ENCODE data around the gene OR10H1. TPM values are rescaled to one million over a fixed set of nuclear protein-coding genes. Genes with fewer than 3 reads are reported as not detected.

OR10H1 gene
- total RNA-seq, 1 experiment from 2014 or later, result 0.17 TPM

DNA sequence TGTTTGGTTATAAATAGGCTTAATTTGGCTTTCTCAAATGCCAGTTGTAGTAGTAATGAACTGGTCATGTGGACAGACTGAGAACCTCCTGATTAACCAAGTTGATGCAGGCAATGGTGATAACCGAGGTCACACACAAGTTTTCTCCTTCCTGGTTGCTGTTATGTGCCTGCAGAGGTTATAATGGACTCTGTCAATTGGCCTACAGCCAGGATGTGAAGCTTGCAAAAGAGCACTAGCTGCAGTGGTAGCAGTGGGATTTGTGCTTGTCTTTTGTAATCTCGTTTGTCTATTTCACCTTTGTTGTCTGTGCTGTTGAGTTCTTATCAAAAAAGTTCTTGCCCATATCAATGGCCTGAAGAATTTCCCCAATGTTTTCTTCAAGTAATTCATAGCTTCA lies 57.1 kb downstream of the OR10H1 start:
- H3K9ac ChIP-seq (ENCODE audit: low read length), result no peak overlapping the region
- no peak for TF ChIP-seq EZH2 (IDR thresholded peaks at IDR 0.05)
- no peak for TF ChIP-seq REST (IDR thresholded peaks at IDR 0.05; ENCODE audit: low read depth)
- TF ChIP-seq CEBPB (IDR thresholded peaks at IDR 0.05; ENCODE audit: low read depth), result no peak
- TF ChIP-seq EZH2phosphoT487 (IDR thresholded peaks at IDR 0.05; ENCODE audit: borderline replicate concordance), result no peak
- TF ChIP-seq FOSL1 (IDR thresholded peaks at IDR 0.05; ENCODE audit: low read depth), result no peak
- TF ChIP-seq SIN3A (IDR thresholded peaks at IDR 0.05; ENCODE audit: low read depth), result no peak
- no peak for TF ChIP-seq ZFX (IDR thresholded peaks at IDR 0.05)
- no peak for TF ChIP-seq EGR1 (IDR thresholded peaks at IDR 0.05; ENCODE audit: low read depth)
- TF ChIP-seq, protein P1, sequence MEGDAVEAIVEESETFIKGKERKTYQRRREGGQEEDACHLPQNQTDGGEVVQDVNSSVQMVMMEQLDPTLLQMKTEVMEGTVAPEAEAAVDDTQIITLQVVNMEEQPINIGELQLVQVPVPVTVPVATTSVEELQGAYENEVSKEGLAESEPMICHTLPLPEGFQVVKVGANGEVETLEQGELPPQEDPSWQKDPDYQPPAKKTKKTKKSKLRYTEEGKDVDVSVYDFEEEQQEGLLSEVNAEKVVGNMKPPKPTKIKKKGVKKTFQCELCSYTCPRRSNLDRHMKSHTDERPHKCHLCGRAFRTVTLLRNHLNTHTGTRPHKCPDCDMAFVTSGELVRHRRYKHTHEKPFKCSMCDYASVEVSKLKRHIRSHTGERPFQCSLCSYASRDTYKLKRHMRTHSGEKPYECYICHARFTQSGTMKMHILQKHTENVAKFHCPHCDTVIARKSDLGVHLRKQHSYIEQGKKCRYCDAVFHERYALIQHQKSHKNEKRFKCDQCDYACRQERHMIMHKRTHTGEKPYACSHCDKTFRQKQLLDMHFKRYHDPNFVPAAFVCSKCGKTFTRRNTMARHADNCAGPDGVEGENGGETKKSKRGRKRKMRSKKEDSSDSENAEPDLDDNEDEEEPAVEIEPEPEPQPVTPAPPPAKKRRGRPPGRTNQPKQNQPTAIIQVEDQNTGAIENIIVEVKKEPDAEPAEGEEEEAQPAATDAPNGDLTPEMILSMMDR (IDR thresholded peaks at IDR 0.05 in 2 of 3, conservative IDR thresholded peaks at IDR 0.05 in 1 of 3; ENCODE audit: borderline replicate concordance in 1 of 3, insufficient read depth in 1 of 3, low read depth in 2 of 3, low read length in 2 of 3), result no peak
- no peak for TF ChIP-seq ZNF274 (IDR thresholded peaks at IDR 0.05; ENCODE audit: low read depth, low read length)
- no peak for TF ChIP-seq MAX (IDR thresholded peaks at IDR 0.05)
- TF ChIP-seq POLR2A (IDR thresholded peaks at IDR 0.05; ENCODE audit: borderline replicate concordance, extremely low read depth, insufficient read depth, insufficient read length), result no peak
- TF ChIP-seq TCF7L2 (IDR thresholded peaks at IDR 0.05; ENCODE audit: borderline replicate concordance, extremely low read depth, insufficient read depth, insufficient read length), result no peak
- TF ChIP-seq ATF3 (IDR thresholded peaks at IDR 0.05), result no peak
- TF ChIP-seq YY1 (IDR thresholded peaks at IDR 0.05; ENCODE audit: extremely low read depth, insufficient replicate concordance, low read depth, low read length), result no peak
- H3K36me3 ChIP-seq (ENCODE audit: control insufficient read depth in 1 of 2, insufficient read depth in 2 of 2, low read length in 2 of 2), result no peaks in the 10 kb centered on the region
- H3K9me2 ChIP-seq (ENCODE audit: insufficient read depth), result no peaks in the 10 kb centered on the region
- no peaks in the 10 kb centered on the region for H3K4me1 ChIP-seq (ENCODE audit: control insufficient read depth in 1 of 2, insufficient read depth in 2 of 2, low read length in 2 of 2)
- intact Hi-C loops (cut with micrococcal nuclease), result no loop called here
- no peak overlapping the region for H3K4me3 ChIP-seq (replicated peaks in 1 of 2; ENCODE audit: low read depth in 1 of 2, low read length in 2 of 2)
- H4K20me1 ChIP-seq (ENCODE audit: insufficient read depth), result no peaks in the 10 kb centered on the region
- no peaks in the 10 kb centered on the region for H3K9me3 ChIP-seq (ENCODE audit: control insufficient read depth in 1 of 2, insufficient read depth in 1 of 2, low read depth in 1 of 2, low read length in 2 of 2)
- no peak overlapping the region for H3K4me2 ChIP-seq (ENCODE audit: low read length)
- ChIA-PET POLR2A (no interaction called here), RAD21 (ENCODE audit: low non-redundant PET in 1 of 2, low total read pairs in 2 of 2, uncharacterized antibody in 2 of 2, unreplicated experiment in 2 of 2) (no interaction called here), CTCF (no interaction called here)
- ATAC-seq (no peak), DNase-seq (ENCODE audit: low read depth, low spot score) (no peak)
- no peaks in the 10 kb centered on the region for H3K79me2 ChIP-seq (ENCODE audit: insufficient read depth, low read length)
- H2AFZ ChIP-seq (ENCODE audit: low read depth, low read length, poor library complexity, severe bottlenecking), result no peak overlapping the region
- BruUV-seq (replicated peaks), result no TSS peak
- H3K27ac ChIP-seq (ENCODE audit: low read depth, low read length), result no peak overlapping the region
- H3K27me3 ChIP-seq (ENCODE audit: insufficient read depth, low read length), result peaks cover 20% of the 10 kb centered on the region

Data from HCT116 (cell line).